Omental fat pad (tissue), 4 donors: ENCODE data around the gene TRAPPC8. TPM values are rescaled to one million over a fixed set of nuclear protein-coding genes. Genes with fewer than 3 reads are reported as not detected.

ENCODE experiments used
- ATAC-seq: fragments of 150-250 bp; one replicate; pipeline ENCODE4 v1.9.1; 2016; ENCODE audit warnings: mild to moderate bottlenecking, moderate library complexity; ENCODE audit not compliant: low FRiP score
- DNase-seq: peaks from one replicate; pipeline ENCODE4 v3.0.0-alpha.2; 2019; ENCODE audit warnings: low spot score
- CTCF ChIP-seq, 3 donors: fragments of 450-650 bp; IDR thresholded peaks; one replicate each; pipeline ENCODE4 v1.5.1; 2016 to 2017; ENCODE audit warnings: antibody characterized with exemption in 3 of 3, mild to moderate bottlenecking in 3 of 3, moderate library complexity in 2 of 3
- total RNA-seq, 4 donors: library from RNA; depleted of rRNA; stranded (reverse); fragments of >200 nt; gene quantifications; one replicate each; pipeline ENCODE4 v1.1.0, GENCODE V29; 2016

Gene TRAPPC8
- 10 to 100 TPM; 36.2 to 45.7 (median 36.9) TPM for total RNA-seq

DNA sequence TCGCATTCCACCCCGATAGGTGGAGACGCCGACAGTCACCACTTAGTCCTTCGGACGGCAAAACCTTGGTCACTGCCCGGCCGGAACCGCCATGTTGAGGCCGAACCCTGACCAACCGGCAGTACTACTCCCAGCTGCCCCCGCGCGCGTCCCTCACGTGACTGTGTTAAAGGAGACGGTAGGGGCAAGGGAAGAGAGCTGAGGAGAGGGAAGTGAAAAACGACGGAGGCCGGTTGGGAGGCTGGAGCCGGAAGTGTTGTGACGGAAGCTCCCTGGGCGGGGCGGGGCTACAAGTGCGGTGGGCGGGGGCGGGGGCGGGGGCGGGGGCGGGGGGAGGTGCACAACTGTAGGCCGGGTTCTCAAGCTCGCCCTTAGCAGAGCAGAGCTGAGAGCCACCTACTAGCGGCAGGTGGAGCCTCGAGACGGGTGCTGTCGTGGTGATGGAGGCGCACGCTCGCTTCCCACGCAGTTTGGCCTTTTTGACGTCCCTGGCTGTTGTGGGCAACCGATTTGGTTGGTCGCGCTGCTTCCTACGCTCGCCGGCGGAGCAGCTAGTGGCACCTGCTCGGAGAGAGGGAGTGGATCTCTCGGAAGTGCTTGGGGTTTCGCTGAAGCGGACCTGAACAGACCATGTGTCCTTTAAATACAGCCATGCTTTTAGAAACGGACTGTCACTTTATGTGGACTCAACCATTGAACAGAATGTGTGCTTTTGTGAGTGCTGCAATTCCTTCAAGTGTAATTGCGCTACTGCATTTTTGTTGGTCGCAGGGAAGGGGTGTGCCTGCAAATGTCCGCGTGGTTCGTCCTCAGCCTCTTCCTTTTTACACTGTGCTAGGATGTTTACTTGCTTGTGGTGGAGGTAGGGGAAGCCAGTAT lies at the start of gene TRAPPC8:
Gene TRAPPC8, minus strand, starts transcription at position 130 of the 879 bp plus-strand sequence. CDS start 364 bp downstream, outside the sequence.
- TF ChIP-seq CTCF (IDR thresholded peaks at IDR 0.05), result no peak
- peak; percentile 99 for ATAC-seq

GRCh38 chr18:31990823-31991222 lies 47.9 kb upstream of the TRAPPC8 start:
- ATAC-seq (no peak), DNase-seq (no peak)
- TF ChIP-seq CTCF (IDR thresholded peaks at IDR 0.05), result no peak

More for the DNA sequence above, at the start of gene TRAPPC8:
- DNase-seq, result peak; percentile 98

- TF ChIP-seq CTCF (IDR thresholded peaks at IDR 0.05), result no peak
- no peak for ATAC-seq
- DNase-seq, result no peak
Measured at GRCh38 chr18:31983976-31984375, 41.0 kb upstream of the TRAPPC8 start.

- TF ChIP-seq CTCF (IDR thresholded peaks at IDR 0.05), result no peak
- DNase-seq (no peak), ATAC-seq (no peak)
Measured at GRCh38 chr18:31983020-31983419, 40.1 kb upstream of the TRAPPC8 start.

- TF ChIP-seq CTCF (IDR thresholded peaks at IDR 0.05), result no peak
- DNase-seq, result no peak
- no peak for ATAC-seq
Measured at GRCh38 chr18:31980863-31981262, 37.9 kb upstream of the TRAPPC8 start.

DNA sequence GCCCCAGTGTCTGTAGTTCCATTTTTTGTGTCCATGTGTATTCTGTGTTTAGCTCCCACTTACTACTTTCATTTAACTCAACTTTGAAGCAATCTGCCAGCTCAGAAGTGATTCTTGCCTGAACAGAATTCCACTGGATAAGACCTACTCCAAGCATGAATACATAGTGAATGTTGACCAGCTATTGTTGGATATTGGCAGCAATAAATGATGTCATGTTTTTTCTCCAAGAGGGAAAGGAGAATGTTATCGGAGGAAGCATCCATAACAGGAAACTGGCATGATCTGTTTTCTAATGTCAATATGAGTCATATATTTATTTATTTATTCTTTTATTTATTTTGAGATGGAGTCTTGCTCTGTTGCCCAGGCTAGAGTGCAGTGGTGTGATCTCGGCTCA lies 36.8 kb upstream of the TRAPPC8 start:
- TF ChIP-seq CTCF (IDR thresholded peaks at IDR 0.05), result no peak
- DNase-seq (no peak), ATAC-seq (no peak)

DNA sequence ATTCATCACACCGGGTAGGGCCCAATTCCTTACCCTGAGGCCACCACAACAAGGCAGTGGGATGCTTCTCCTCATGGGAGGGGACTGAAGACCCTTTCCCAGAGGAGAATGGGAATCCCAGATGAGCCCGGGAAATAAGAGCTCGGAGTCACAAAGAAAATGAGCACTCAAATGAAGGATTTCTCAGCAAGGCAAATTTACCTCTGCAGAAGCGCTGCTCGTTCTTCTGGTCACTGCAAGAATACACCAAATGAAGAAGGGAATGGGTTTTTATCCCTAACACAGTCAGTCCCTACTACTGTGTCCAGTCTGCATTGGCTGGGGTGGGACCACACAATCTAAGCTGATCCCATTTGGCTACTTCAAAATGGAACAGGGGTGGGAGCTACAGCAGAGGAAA lies 35.7 kb upstream of the TRAPPC8 start:
- TF ChIP-seq CTCF (IDR thresholded peaks at IDR 0.05), result no peak
- no peak for ATAC-seq
- no peak for DNase-seq
